ENCODE measurements around the gene SLC25A19. TPM values are rescaled to one million over a fixed set of nuclear protein-coding genes. Genes with fewer than 3 reads are reported as not detected.

SLC25A19 gene
- total RNA-seq, 1 donor from 2014 or later, result 6.9 TPM

Other genes with a start within 250 kb of the SLC25A19 start
- 106 TPM for gene ATP5PD, start 242.5 kb downstream of the SLC25A19 start, total RNA-seq
- gene KCTD2, start 242.2 kb downstream of the SLC25A19 start, total RNA-seq, result 28.9 TPM
- gene SLC16A5, start 201.5 kb downstream of the SLC25A19 start, total RNA-seq, result 1.2 TPM
- 2.4 TPM for gene ARMC7, start 179.5 kb downstream of the SLC25A19 start, total RNA-seq
- 20.8 TPM for gene NT5C, start 157.7 kb downstream of the SLC25A19 start, total RNA-seq
- 538 TPM for gene JPT1, start 134.9 kb downstream of the SLC25A19 start, total RNA-seq
- 181 TPM for gene SUMO2, start 106.5 kb downstream of the SLC25A19 start, total RNA-seq
- gene NUP85, start 83.8 kb downstream of the SLC25A19 start, total RNA-seq, result 28.1 TPM
- 15.1 TPM for gene GGA3, start 27.8 kb downstream of the SLC25A19 start, total RNA-seq
- 37.1 TPM for gene MRPS7, start 27.6 kb downstream of the SLC25A19 start, total RNA-seq
- 8.2 TPM for gene MIF4GD, start 18.2 kb downstream of the SLC25A19 start, total RNA-seq
- 159 TPM for gene GRB2, start 116.2 kb upstream of the SLC25A19 start, total RNA-seq
- gene TMEM94, start 167.2 kb upstream of the SLC25A19 start, total RNA-seq, result 18.8 TPM
- gene CASKIN2, start 226.1 kb upstream of the SLC25A19 start, total RNA-seq, result 6.1 TPM
- gene TSEN54, start 227.1 kb upstream of the SLC25A19 start, total RNA-seq, result 11.4 TPM
- gene LLGL2, start 236.3 kb upstream of the SLC25A19 start, total RNA-seq, result 0.82 TPM